IPS-18c (cell line): ENCODE measurements around the gene CERS6.

ENCODE experiments used
- H3K4me3 ChIP-seq: 2 replicates; pipeline ENCODE4 v1.7.0; 2013; ENCODE audit warnings: low read depth, mild to moderate bottlenecking, low read length, moderate library complexity; ENCODE audit not compliant: insufficient read depth
- H3K9me3 ChIP-seq: one replicate; pipeline ENCODE4 v1.6.1; 2013; ENCODE audit warnings: mild to moderate bottlenecking, low read length, moderate library complexity; ENCODE audit not compliant: control insufficient read depth, insufficient read depth

Gene CERS6

DNA sequence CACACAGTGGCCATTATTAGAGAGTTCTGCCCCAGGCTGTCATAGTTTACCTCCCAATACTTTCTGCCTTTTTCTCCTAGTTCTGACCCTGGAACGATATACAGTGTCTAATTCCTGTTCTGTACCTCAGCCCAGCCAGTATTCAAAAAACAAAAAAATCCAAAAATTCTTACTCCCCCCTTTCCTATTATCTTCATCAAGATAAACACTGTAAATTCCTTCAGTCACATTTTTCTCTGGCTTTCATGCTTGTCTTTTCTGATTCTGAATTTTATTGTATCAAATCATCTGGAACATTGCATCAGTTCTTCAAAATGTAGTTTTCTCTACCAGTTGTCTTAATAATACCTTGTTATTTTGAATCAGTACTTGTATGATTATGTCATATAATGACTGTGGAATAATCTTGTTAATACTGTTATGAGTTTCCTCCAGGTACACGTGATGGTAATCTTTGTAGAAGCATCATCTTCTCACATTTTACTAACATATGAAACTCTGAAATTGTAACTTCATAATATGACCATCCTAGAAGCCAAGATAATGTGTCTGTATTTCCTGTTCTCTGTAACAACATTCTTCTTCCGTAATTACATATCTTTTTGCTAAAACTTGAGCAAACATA lies 267.3 kb downstream of the CERS6 start:
- H3K4me3 ChIP-seq, result no peak overlapping the region
- no peaks in the 10 kb centered on the region for H3K9me3 ChIP-seq

GRCh38 chr2:168726375-168726774 lies 270.3 kb downstream of the CERS6 start:
- Histone ChIP-seq H3K4me3 (no peak overlapping the region), H3K9me3 (no peaks in the 10 kb centered on the region)

- no peaks in the 10 kb centered on the region for H3K9me3 ChIP-seq
- H3K4me3 ChIP-seq, result no peak overlapping the region
Observed at GRCh38 chr2:168727904-168728470, 271.9 kb downstream of the CERS6 start.

DNA sequence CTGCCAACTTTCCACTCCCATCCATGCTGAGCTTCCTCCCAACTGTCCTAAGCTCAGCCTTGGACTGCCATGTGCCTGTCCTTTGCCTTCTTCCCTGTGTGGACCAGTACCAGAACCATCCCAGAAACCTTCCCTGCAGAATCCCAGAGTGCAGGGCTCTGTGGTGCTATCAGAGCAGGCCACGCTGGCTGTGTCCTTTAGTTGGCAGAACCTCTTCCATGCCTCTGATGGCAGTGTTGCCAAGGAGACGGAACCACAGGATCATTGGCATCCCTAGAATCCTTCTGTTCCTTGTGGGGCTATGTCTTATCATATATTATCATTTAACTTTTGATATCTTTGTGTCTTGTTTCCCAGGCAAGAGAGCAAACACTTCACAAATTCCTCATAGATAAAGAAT lies 273.4 kb downstream of the CERS6 start:
- H3K4me3 ChIP-seq, result no peak overlapping the region
- H3K9me3 ChIP-seq, result no peaks in the 10 kb centered on the region

DNA sequence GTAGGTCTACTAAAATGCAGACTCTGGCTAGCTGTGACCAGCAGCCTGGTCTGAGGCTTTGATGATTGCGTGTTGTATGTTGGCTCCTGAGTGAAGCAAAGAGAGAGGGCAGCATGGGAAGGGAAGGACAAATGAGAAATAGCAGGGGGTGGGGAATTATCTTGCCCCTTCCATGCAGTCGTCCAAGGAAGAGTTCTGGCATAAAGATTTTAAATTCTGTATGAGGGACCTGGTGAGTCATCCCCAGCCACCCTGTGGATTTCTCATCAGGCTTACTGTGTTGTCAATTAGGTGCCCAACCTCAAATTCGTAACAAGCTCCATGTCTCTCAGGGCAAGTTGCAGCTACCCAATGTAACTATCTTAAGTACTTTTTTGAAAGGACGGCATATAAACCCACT lies 274.3 kb downstream of the CERS6 start:
- no peaks in the 10 kb centered on the region for H3K9me3 ChIP-seq
- H3K4me3 ChIP-seq, result no peak overlapping the region

GRCh38 chr2:168731002-168731401 lies 274.9 kb downstream of the CERS6 start:
- Histone ChIP-seq H3K4me3 (no peak overlapping the region), H3K9me3 (no peaks in the 10 kb centered on the region)

- no peak overlapping the region for H3K4me3 ChIP-seq
Observed at GRCh38 chr2:168731616-168732015, 275.5 kb downstream of the CERS6 start.

DNA sequence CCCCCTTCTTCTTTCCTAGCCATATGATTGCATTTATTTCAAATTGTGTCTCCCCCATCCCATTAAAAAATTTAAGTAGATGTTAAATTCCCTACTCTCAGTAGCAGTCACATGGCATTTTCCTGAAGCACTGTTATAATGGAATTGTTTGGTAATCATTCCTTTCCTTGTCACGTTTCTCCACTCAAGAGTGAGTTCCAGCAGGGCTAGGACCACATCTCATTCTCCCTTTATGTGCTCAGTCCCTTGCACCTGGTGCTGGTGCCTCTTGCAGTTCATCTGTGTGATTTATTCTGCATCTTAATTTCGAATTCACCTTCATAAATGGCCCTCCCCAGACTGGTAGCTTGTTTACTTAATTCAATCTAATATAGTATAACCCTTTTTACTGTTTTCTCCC lies 276.0 kb downstream of the CERS6 start:
- no peak overlapping the region for H3K4me3 ChIP-seq
- no peaks in the 10 kb centered on the region for H3K9me3 ChIP-seq

More at GRCh38 chr2:168731616-168732015, 275.5 kb downstream of the CERS6 start:
- no peaks in the 10 kb centered on the region for H3K9me3 ChIP-seq

GRCh38 chr2:168732506-168732905 lies 276.4 kb downstream of the CERS6 start:
- H3K9me3 ChIP-seq, result no peaks in the 10 kb centered on the region

GRCh38 chr2:168734199-168734760 lies 278.2 kb downstream of the CERS6 start:
- H3K9me3 ChIP-seq, result no peaks in the 10 kb centered on the region
- H3K4me3 ChIP-seq, result no peak overlapping the region

More at GRCh38 chr2:168732506-168732905, 276.4 kb downstream of the CERS6 start:
- H3K4me3 ChIP-seq, result no peak overlapping the region

- no peaks in the 10 kb centered on the region for H3K9me3 ChIP-seq
- H3K4me3 ChIP-seq, result no peak overlapping the region
Observed at GRCh38 chr2:168736649-168737445, 280.8 kb downstream of the CERS6 start.

GRCh38 chr2:168738062-168738461 lies 282.0 kb downstream of the CERS6 start:
- Histone ChIP-seq H3K4me3 (no peak overlapping the region), H3K9me3 (no peaks in the 10 kb centered on the region)

DNA sequence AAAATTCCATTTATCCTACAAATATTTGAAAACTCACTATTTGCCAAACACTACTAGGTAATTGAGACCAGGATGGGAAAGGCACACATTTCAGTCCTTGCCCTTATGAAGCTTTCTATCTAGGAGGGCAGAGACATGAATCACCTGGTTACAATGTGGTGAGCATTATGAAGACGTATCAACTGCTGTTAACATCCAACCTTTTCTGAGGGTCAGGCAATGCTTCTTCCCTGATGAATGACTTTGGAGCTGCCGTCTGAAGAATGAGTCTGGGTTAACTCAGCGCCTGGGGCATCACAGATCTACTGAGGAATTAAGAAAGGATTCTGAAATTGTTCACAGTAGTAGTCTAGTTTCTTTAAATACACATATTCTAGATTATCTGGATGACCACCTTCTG lies 284.3 kb downstream of the CERS6 start:
- no peaks in the 10 kb centered on the region for H3K9me3 ChIP-seq
- H3K4me3 ChIP-seq, result no peak overlapping the region

DNA sequence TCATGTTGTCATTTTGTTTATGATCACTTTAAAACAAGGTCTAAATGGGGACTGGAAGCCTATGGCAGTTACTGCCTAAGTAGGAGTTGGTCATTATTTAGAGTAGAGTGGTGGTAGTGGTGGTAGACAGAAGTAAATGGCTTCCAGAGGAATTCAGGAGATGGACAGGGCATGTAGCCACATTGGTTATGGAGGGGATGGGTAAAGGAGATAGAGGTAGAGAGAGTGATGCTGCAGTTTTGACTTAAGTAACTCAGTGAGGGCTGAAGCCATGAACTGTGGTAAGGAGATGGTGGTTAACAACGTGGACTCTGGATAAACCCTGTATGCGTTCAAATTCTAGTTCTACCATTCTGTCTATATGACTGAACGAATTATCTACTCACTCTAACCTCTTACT lies 284.7 kb downstream of the CERS6 start:
- H3K9me3 ChIP-seq, result no peaks in the 10 kb centered on the region
- no peak overlapping the region for H3K4me3 ChIP-seq

DNA sequence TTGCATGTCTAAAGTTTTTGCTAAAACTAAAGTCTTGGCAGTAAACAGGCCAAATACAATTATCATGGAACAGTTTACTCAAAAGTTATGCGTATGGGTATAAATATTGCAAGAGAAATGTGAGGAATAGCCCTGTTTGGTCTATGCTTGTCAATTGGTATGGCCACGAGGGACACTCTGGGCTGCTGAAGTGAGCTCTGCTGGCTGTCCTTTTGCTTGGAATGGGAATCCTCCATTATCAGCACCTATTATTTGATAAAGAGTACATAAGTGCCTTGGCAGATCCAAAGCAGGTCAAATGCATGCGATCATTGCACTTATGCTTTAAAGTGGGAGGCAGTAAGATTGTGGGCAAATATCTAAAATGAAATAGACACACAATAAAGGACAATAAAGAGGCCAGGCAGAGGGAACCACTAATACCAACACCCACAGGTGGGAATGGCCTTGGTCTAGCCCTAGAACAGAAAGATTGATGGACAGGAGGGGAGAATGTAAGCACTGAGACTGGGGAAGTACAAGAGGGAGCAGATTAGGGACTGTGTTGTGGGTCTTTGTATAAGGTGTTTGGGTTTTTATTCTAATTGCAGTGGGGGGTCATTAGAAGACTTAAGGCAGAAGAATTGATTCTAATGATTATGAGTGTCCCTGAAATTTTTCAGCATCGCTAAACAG lies 286.3 kb downstream of the CERS6 start:
- Histone ChIP-seq H3K9me3 (no peaks in the 10 kb centered on the region), H3K4me3 (no peak overlapping the region)

- H3K4me3 ChIP-seq, result no peak overlapping the region
- no peaks in the 10 kb centered on the region for H3K9me3 ChIP-seq
Observed at GRCh38 chr2:168744844-168745243, 288.8 kb downstream of the CERS6 start.

- no peaks in the 10 kb centered on the region for H3K9me3 ChIP-seq
Observed at GRCh38 chr2:168748461-168748860, 292.4 kb downstream of the CERS6 start.

More at GRCh38 chr2:168748461-168748860, 292.4 kb downstream of the CERS6 start:
- no peak overlapping the region for H3K4me3 ChIP-seq
